GM11168 (cell line): ENCODE results near the gene CEP70.

Source experiments
- in situ Hi-C: fragments of 300-500 bp; cut with MboI; formaldehyde crosslinking; loops from one replicate; pipeline ENCODE4 v1.12.0; 2022; ENCODE audit warnings: low sequenced_read_pairs; ENCODE audit not compliant: unreplicated experiment

Gene CEP70

DNA sequence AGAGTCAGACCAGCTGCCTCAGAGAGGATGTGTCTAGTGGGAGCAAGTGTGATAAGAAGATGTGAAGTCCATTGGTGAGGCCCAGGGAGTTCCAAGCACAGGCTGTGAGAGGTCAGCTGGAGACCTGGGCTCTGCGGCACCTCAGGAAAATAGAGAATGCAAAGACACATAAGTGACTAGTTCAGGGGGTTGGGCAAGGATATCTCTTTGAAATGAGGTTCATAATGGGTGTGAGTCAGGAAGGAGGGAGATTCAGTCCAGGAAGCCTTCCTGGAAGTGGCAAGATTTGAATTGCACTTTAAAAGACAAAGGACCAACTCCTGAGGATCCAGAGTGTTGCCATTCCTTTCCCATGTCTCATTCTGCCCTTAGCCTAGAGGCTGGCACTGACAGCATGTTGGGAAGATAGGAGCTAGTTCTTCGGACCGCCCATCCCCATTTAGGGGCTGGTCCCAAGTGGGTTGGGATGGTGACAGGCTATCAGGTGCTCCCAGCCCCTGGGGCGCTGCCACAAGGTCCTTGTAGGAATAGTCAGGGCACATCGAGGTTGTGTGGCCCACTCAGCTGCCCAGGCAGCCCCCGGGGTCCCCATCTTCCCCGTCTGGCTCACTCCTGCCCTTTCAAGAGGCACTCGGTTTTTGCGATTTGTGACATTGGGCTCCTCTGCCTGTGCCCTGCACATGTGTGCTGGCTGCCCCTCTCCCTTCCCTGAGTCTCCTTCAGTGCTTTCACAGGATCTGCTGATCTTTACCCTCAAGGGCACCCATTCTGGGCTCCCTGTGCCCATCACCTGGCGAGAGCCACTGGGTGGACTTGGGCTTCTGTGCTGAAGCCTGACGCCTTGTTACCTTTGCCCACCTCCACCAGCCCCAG lies 136.0 kb downstream of the CEP70 start:
- in situ Hi-C loops = loop anchor here (25.0 kb wide), 1 partner anchor 454 kb away; no protein-coding TSS in a partner anchor

GRCh38 chr3:138456961-138457862 lies 136.8 kb downstream of the CEP70 start:
- in situ Hi-C loops = loop anchor here (25.0 kb wide), 1 partner anchor 455 kb away; no protein-coding TSS in a partner anchor

DNA sequence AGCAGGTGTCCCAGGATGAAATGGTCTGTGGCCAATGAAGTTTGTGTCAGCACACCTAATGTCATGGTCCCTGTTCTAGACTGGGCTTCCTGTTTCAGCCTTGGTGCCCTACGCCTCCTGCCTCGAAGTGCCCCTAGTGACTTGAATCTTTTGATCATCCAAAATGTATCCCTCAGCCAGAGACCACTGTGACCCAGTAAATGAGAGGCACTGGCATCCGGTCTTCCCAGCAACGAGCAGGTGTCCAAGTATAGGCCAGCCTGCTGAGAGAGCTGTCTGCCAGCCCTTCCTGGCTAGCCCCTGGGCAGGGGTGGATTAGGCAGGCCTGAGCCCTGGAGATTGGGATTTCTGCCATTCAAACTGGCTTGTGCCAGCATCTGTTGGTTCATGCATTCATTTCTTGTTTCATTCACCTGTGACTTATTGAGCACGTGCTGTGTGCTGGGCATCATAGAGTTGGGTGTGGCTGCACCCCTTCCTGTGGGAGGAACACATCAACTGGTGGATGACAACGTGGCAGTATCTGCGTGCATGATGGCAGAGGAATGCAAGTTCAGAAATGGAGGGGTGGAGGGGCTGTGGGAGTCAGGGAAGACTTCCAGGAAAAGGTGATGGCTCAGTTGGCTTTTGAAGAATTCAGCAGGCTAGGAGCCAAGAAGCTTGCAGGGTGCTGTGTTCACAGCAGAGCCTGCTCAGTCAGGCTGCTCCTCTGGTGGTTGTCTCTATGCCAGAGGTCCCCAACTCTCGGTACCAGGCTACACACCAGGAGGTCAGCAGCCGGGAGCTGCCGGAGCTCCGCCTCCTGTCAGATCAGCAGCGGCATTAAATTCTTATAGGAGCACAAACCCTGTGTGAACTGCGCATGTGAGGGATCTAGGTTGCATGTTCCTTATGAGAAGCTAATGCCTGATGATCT lies 138.0 kb downstream of the CEP70 start:
- in situ Hi-C loops = loop anchor here (25.0 kb wide), 1 partner anchor 456 kb away; no protein-coding TSS in a partner anchor

- in situ Hi-C loops = loop anchor here (25.0 kb wide), 1 partner anchor 458 kb away; no protein-coding TSS in a partner anchor
These were observed 140.1 kb downstream of the CEP70 start for GRCh38 chr3:138453940-138454339.

DNA sequence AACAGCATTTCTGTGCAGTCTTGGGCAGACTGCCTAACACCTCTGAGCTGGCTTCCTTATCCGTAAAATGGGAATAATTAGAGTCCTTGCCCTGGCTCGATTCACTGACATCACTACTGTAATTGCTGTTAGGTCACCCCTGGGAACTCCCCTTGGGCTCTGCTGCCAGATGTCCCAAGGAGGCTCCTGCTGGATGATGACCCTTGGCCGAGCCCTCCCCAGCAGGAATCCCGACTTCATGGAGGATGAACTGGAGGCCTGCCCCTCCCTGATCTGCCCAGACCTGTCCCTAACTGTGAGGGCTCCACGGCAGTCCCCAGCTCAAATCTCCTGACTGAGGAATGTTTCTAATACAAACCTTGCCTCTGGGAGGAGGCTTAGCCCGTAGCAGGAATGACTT lies 141.6 kb downstream of the CEP70 start:
- in situ Hi-C loops = loop anchor here (25.0 kb wide), 1 partner anchor 460 kb away; no protein-coding TSS in a partner anchor

GRCh38 chr3:138451595-138452162 lies 142.4 kb downstream of the CEP70 start:
- in situ Hi-C loops = loop anchor here (25.0 kb wide), 1 partner anchor 461 kb away; no protein-coding TSS in a partner anchor

- in situ Hi-C loops = loop anchor here (25.0 kb wide), 1 partner anchor 461 kb away; no protein-coding TSS in a partner anchor
These were observed 143.2 kb downstream of the CEP70 start for GRCh38 chr3:138450704-138451424.

DNA sequence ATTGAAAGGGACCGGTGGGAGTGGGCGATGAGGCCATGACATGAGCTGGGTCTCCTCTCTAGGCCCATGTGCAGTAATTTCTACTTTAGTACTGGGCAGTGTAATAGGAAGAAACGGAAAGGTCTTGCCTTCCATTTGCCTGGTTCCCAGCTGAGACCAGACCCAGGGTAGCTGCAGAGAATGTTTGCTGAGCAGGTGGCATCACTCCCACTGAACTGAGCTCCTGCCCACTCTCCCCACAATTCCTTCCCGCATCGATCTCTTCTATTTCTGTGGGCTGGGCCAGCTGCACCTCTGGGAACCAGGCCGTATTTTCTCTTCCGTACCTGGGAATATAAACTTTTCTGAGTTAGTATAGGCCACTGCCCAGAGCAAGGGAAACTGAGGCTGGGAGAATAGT lies 143.9 kb downstream of the CEP70 start:
- in situ Hi-C loops = loop anchor here (25.0 kb wide), 1 partner anchor 462 kb away; no protein-coding TSS in a partner anchor

- in situ Hi-C loops = no loop called here
These were observed 144.6 kb downstream of the CEP70 start for GRCh38 chr3:138449490-138449889.

- in situ Hi-C loops = no loop called here
These were observed 145.4 kb downstream of the CEP70 start for GRCh38 chr3:138448631-138449030.

DNA sequence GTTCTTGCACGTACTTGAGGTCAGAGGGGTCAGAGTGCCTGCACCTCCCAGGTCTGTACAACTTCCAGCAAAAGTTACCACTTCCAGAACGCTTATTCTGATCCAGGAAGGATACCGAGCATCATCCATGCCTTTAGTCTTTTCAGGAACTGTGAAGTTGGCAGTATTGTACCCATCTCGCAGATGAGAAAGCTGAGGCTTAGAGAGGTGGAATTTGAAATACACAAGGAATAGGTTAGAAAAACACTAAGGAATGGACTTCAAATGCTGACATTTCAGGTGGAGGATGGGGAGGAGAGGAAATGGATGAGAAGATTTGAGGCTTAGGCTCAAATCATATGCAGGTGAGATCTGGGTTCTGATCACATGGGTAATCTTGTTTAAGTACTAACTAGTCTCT lies 148.4 kb downstream of the CEP70 start:
- in situ Hi-C loops = no loop called here

DNA sequence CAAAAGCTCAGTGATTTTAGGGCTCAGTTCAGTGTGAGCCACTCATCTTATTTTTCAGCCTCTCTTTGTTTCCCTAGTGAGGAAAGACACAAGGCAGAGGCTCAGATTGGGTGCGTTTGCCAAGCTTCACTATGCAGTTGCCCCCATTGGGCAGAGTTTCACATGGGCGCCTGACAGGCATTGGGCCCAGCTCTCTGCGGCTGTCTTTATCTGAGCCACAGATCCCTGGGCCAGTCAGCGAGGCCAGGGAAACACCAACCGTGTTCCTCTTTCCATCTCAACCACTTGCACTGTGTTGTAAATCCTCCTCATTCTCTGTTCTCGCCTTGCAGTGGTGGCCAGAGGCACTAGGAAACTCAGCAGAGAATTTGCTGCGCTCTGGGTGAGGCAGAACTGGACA lies 148.8 kb downstream of the CEP70 start:
- in situ Hi-C loops = no loop called here
